Testis (tissue), 2 donors: Measurements from ENCODE around the gene PBX4.

Experiments
- POLR2A ChIP-seq: fragments of 450-650 bp; IDR thresholded peaks from one replicate; pipeline ENCODE4 v1.6.1; 2017; ENCODE audit warnings: antibody characterized with exemption, mild to moderate bottlenecking, moderate library complexity
- TF ChIP-seq, protein P1 (sequence below), 3 experiments: fragments of 450-650 bp in 2 of 3; fragments of 200-600 bp in 1 of 3; sonication (generic) in 1 of 3; IDR thresholded peaks; one replicate each; pipeline ENCODE4 v1.5.1; 2016 to 2019; ENCODE audit warnings: antibody characterized with exemption in 3 of 3, mild to moderate bottlenecking in 2 of 3, moderate library complexity in 1 of 3

DNA sequence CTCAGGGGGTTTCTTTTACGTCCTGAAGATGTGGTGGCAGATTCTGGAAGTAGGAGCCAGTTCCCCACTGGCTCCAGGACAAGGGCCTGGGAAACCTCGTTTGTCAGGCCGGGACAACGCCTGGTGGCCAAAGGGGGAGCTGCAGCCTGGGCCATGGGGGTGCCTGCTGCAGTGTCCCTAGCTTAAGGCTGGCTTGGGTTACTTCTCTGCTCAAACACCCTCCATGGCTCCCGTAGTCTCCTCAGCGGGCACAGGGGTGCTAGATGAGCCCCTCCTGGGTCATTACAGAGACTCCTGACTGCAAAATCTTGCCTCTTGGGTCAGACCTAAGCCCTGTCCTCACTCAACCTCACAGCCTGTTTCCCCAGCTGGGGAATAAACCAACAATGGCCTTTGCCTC is 65.7 kb downstream of the PBX4 start:
- no peak for TF ChIP-seq POLR2A
- TF ChIP-seq, protein P1, sequence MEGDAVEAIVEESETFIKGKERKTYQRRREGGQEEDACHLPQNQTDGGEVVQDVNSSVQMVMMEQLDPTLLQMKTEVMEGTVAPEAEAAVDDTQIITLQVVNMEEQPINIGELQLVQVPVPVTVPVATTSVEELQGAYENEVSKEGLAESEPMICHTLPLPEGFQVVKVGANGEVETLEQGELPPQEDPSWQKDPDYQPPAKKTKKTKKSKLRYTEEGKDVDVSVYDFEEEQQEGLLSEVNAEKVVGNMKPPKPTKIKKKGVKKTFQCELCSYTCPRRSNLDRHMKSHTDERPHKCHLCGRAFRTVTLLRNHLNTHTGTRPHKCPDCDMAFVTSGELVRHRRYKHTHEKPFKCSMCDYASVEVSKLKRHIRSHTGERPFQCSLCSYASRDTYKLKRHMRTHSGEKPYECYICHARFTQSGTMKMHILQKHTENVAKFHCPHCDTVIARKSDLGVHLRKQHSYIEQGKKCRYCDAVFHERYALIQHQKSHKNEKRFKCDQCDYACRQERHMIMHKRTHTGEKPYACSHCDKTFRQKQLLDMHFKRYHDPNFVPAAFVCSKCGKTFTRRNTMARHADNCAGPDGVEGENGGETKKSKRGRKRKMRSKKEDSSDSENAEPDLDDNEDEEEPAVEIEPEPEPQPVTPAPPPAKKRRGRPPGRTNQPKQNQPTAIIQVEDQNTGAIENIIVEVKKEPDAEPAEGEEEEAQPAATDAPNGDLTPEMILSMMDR (IDR thresholded peaks at IDR 0.05) = peak in 1 of 3 experiments; percentile 44
